GM21825 (cell line): Measurements from ENCODE around the gene HSCB.
"Not testable (repeated sequence)": the region's sequence is repeated elsewhere in the genome, so short reads cannot be mapped to it uniquely, and the experiment has no call there.

Source experiments
- ATAC-seq: cut with Tn5 transposase; IDR thresholded peaks from one replicate; pipeline ENCODE4 v1.9.1; 2021; ENCODE audit warnings: mild to moderate bottlenecking, moderate library complexity; ENCODE audit not compliant: unreplicated experiment

Gene HSCB

DNA sequence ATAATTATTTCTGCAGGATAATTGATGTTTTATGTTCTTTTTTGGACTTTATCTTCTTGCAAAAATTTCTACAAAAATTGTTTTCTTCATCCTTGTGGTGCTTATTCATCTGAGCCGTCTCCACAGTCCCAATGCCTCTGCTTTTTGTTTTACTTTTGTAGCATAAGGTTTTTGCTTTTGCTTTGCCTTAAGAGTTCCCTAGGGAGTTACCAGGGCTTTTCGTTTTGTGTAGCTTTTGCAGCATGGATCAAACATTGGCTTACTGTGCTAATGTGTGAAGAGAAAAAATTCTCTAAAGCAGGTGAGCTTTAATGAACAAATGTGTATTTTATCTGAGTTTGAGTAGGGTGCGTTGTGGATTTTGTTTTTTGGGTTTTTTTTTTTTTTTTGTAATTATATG, 46.8 kb downstream of the HSCB start:
- no peak for ATAC-seq

- no peak for ATAC-seq
Observed at GRCh38 chr22:28791124-28791523, 49.3 kb downstream of the HSCB start.

DNA sequence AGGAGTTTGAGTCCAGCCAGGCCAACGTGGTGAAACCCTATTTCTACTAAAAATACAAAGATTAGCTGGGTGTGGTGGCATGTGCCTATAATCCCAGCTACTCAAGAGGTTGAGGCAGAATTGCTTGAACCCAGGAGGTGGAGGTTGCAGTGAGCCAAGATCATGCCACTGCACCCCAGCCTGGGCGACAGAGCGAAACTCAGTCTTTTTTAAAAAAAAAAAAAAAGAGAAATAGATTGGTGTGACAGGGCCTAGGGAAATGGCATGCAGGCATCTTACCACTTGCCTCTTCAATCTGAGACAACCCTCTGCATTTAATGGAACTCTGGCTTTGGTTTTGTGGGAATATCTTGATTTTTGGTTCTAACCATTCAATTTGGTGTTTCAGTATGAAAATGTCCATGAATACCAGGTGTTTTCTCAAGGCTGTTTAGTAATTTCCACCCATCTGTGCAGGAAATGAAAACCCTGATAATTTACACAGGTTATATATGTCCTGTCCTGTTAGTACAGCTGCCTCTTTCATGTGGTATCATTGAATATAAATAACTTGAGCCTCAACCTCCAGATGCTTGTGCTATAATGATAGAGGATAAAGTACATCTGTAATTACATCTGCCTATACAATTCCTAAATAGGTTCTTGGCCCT, 50.1 kb downstream of the HSCB start:
- ATAC-seq = no peak

DNA sequence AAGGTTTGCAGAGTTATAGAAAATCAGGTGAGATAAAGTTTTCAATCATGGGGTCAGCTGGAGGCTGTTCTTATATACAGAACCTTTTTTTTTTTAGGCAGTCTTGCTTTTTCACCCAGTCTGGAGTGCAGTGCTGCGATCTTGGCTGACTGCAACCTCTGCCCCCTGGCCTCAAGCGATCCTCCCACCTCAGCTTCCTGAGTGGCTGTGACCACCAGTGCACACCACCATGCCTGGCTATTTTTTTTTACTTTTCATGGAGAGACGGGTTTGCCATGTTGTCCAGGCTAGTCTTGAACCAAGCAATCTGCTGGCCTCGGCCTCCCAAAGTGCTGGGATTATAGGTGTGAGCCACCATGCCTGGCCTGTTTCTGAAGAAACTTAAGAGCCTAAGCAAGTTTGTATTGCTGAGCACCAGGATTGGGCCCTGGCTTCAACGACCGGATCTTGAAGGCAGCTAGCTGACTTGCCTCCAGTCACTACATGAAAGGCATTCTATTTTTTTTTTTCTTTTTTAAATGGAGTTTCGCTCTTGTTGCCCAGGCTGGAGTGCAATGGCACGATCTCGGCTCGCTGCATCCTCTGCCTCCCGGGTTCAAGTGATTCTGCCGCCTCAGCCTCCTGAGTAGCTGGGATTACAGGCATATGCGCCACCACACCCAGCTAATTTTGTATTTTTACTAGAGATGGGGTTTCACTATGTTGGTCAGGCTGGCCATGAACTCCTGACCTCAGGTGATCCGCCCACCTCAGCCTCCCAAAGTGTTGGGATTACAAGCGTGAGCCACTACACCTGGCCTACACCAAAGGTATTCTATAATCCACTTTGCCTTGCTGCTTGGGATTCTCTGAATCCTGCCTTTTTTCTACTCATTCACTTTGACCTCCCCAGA, 50.9 kb downstream of the HSCB start:
- ATAC-seq = no peak

- ATAC-seq = no peak
Observed at GRCh38 chr22:28793976-28794584, 52.2 kb downstream of the HSCB start.

GRCh38 chr22:28795071-28795693, 53.3 kb downstream of the HSCB start:
- ATAC-seq = no peak

GRCh38 chr22:28795932-28796856, 54.4 kb downstream of the HSCB start:
- no peak for ATAC-seq

GRCh38 chr22:28798810-28799605, 57.2 kb downstream of the HSCB start:
- no peak for ATAC-seq

- no peak for ATAC-seq
Observed at GRCh38 chr22:28799606-28800307, 57.9 kb downstream of the HSCB start.

GRCh38 chr22:28800308-28801041, 58.6 kb downstream of the HSCB start, which contains the start of gene XBP1:
Gene XBP1 (minus strand): TSS chr22:28800569.
- ATAC-seq = peak; percentile 77

GRCh38 chr22:28801845-28802594, 60.2 kb downstream of the HSCB start:
- no peak for ATAC-seq

DNA sequence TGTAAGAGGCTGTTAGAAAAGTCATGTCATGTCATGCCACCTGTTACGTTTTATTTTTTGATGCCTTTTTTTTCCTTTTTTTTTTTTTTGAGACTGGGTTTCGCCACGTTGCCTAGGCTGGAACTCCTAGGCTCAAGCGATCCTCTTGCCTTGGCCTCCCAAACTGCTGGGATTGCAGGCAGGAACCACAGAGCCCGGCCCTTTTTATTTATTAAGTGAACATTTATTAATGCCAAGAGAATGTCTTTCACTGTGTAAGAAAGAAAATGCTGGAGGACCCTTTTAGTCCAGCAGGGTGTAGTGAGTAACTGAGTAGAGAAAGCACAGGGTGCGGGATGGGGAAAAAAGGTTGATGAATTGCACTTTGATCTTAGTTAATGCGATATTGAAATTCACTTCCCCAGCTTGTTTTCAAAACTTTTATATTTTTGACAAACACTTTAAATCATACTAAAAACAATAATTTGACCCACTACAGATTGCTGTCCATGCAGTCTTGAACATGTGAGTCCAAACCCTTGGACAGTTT, 60.8 kb downstream of the HSCB start:
- ATAC-seq = no peak

DNA sequence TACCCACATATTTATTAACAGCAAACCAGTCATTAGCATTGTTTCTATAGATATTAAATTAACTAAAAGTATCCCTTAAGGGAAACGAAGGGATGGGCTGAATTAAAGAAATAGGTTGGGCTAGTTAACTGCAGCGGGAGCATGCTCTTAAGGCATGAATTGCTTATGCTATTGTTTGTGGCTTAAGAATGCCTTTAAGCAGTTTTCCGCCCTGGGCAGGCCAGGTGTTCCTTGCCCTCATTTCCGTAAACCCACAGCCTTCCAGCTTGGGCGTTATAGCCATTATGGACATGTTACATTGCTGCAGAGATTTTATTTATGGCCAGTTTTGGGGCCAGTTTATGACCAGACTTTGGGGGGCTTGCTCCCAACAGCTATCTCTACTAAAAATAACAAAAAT, 63.6 kb downstream of the HSCB start:
- not testable (repeated sequence) for ATAC-seq
